HCT116 (cell line): ENCODE results near the gene SNTG2. TPM values are rescaled to one million over a fixed set of nuclear protein-coding genes. Genes with fewer than 3 reads are reported as not detected.

ENCODE experiments used
- ATAC-seq: fragments of 200-7000 bp; cut with Tn5 transposase; 2 replicates; pipeline ENCODE4 v1.9.1; 2020; ENCODE audit warnings: mild to moderate bottlenecking, moderate library complexity
- BruUV-seq: library from RNA; stranded (reverse); fragments of 400-500 nt; replicated peaks from 2 replicates; lab custom pipeline; 2021; lab: Mats Ljungman, UMichigan
- CTCF ChIA-PET: fragments of 300-600 bp; sonication (Branson Sonifier 250); formaldehyde crosslinking; loops from one replicate; lab custom pipeline; 2021; ENCODE audit warnings: antibody characterized with exemption; lab: Charles Lee
- POLR2A ChIA-PET: fragments of 300-600, 350-600 bp; sonication (Branson Sonifier 250); formaldehyde crosslinking; loops from one replicate; lab custom pipeline; 2021; ENCODE audit warnings: antibody characterized with exemption; lab: Charles Lee
- RAD21 ChIA-PET, 2 experiments: fragments of 300-600 bp; sonication (Branson Sonifier 250); formaldehyde crosslinking; loops; one replicate each; lab custom pipeline; 2023; ENCODE audit warnings: low total read pairs in 2 of 2; ENCODE audit not compliant: uncharacterized antibody in 2 of 2, unreplicated experiment in 2 of 2, low non-redundant PET in 1 of 2; lab: Charles Lee
- DNase-seq: peaks from one replicate; pipeline ENCODE4 v3.0.0-alpha.2; 2010; ENCODE audit warnings: low read depth, low spot score
- H2AFZ ChIP-seq: fragments of 200-600 bp; shearing (Covaris generic), sonication (generic); 2 replicates; pipeline ENCODE4 v1.6.1; 2017; ENCODE audit warnings: low read depth, mixed run types, mixed read lengths, antibody characterized with exemption, low read length; ENCODE audit not compliant: poor library complexity, severe bottlenecking
- H3K27ac ChIP-seq: 2 replicates; pipeline ENCODE4 v1.5.1; 2012; ENCODE audit warnings: low read depth, low read length
- H3K27me3 ChIP-seq: fragments of 200-600 bp; sonication (generic); 2 replicates; pipeline ENCODE4 v1.6.1; 2016; ENCODE audit warnings: mixed run types, low read length, mixed read lengths; ENCODE audit not compliant: insufficient read depth
- H3K36me3 ChIP-seq, 2 experiments: fragments of 200-500 bp in 1 of 2; fragments of 200-600 bp in 1 of 2; sonication (Bioruptor generic) in 1 of 2; sonication (generic) in 1 of 2; 2 replicates each; pipeline versions ENCODE4 v1.5.1 to v1.6.1; 2014 to 2016; ENCODE audit warnings: low read length in 2 of 2, inconsistent platforms in 1 of 2, mixed read lengths in 1 of 2, mixed run types in 1 of 2; ENCODE audit not compliant: insufficient read depth in 2 of 2, control insufficient read depth in 1 of 2
- H3K4me1 ChIP-seq, 2 experiments: fragments of 200-600 bp in 1 of 2; sonication (generic) in 1 of 2; 2 replicates each; pipeline versions ENCODE4 v1.5.1 to v1.6.1; 2012 to 2017; ENCODE audit warnings: low read length in 2 of 2, inconsistent platforms in 1 of 2, mild to moderate bottlenecking in 1 of 2, mixed read lengths in 1 of 2, mixed run types in 1 of 2, moderate library complexity in 1 of 2; ENCODE audit not compliant: insufficient read depth in 2 of 2, control insufficient read depth in 1 of 2
- H3K4me2 ChIP-seq: fragments of 200-600 bp; sonication (generic); 2 replicates; pipeline ENCODE4 v1.6.1; 2017; ENCODE audit warnings: mixed run types, low read length, mixed read lengths
- H3K4me3 ChIP-seq, 2 experiments: fragments of 200-600 bp in 1 of 2; sonication (generic) in 1 of 2; replicated peaks in 1 of 2; 2 replicates each; pipeline ENCODE4 v1.5.1; 2011 to 2016; ENCODE audit warnings: low read length in 2 of 2, control low read depth in 1 of 2, low read depth in 1 of 2, mild to moderate bottlenecking in 1 of 2, mixed read lengths in 1 of 2, mixed run types in 1 of 2
- H3K79me2 ChIP-seq: fragments of 200-600 bp; sonication (generic); 2 replicates; pipeline ENCODE4 v1.6.1; 2017; ENCODE audit warnings: mild to moderate bottlenecking, mixed run types, low read length, moderate library complexity, mixed read lengths; ENCODE audit not compliant: insufficient read depth
- H3K9ac ChIP-seq: fragments of 200-600 bp; sonication (generic); 2 replicates; pipeline ENCODE4 v1.6.1; 2016; ENCODE audit warnings: low read length, mixed read lengths
- H3K9me2 ChIP-seq: fragments of 200-600 bp; sonication (generic), shearing (Covaris generic); 2 replicates; pipeline ENCODE4 v1.6.1; 2017; ENCODE audit warnings: mixed run types, mild to moderate bottlenecking, moderate library complexity; ENCODE audit not compliant: insufficient read depth
- H3K9me3 ChIP-seq, 2 experiments: fragments of 200-500 bp in 1 of 2; fragments of 200-600 bp in 1 of 2; sonication (Bioruptor generic) in 1 of 2; sonication (generic) in 1 of 2; 2 replicates each; pipeline ENCODE4 v1.6.1; 2014 to 2017; ENCODE audit warnings: low read length in 2 of 2, mixed read lengths in 2 of 2, inconsistent platforms in 1 of 2, low read depth in 1 of 2, mild to moderate bottlenecking in 1 of 2, mixed run types in 1 of 2, moderate library complexity in 1 of 2; ENCODE audit not compliant: control insufficient read depth in 1 of 2, insufficient read depth in 1 of 2
- H4K20me1 ChIP-seq: fragments of 200-600 bp; sonication (generic), shearing (Covaris generic); 2 replicates; pipeline ENCODE4 v1.6.1; 2017; ENCODE audit warnings: mixed run types, mild to moderate bottlenecking, moderate library complexity; ENCODE audit not compliant: insufficient read depth
- ELF1 ChIP-seq: IDR thresholded peaks from 2 replicates; pipeline ENCODE4 v1.6.1; 2012; ENCODE audit warnings: low read depth, borderline replicate concordance
- EZH2 ChIP-seq: fragments of 200-600 bp; sonication (generic); IDR thresholded peaks from 2 replicates; pipeline ENCODE4 v1.6.1; 2017; ENCODE audit warnings: antibody characterized with exemption, mixed run types
- FOSL1 ChIP-seq: IDR thresholded peaks from 2 replicates; pipeline ENCODE4 v1.6.1; 2012; ENCODE audit warnings: low read depth
- MAX ChIP-seq: IDR thresholded peaks from 2 replicates; pipeline ENCODE4 v1.6.1; 2012
- POLR2A ChIP-seq: IDR thresholded peaks from 2 replicates; pipeline ENCODE4 v1.7.0; 2011; ENCODE audit warnings: borderline replicate concordance; ENCODE audit not compliant: insufficient read depth, insufficient read length; ENCODE audit errors: extremely low read depth
- SIN3A ChIP-seq: IDR thresholded peaks from 2 replicates; pipeline ENCODE4 v1.6.1; 2012; ENCODE audit warnings: low read depth
- SP1 ChIP-seq: IDR thresholded peaks from 2 replicates; pipeline ENCODE4 v1.6.1; 2012; ENCODE audit warnings: low read depth
- TCF7L2 ChIP-seq: IDR thresholded peaks from 2 replicates; pipeline ENCODE4 v1.7.0; 2011; ENCODE audit warnings: borderline replicate concordance, inconsistent platforms; ENCODE audit not compliant: insufficient read depth, insufficient read length; ENCODE audit errors: extremely low read depth
- YY1 ChIP-seq: IDR thresholded peaks from 2 replicates; pipeline ENCODE4 v1.6.1; 2011; ENCODE audit warnings: low read length, low read depth, moderate library complexity, mild to moderate bottlenecking; ENCODE audit not compliant: insufficient replicate concordance; ENCODE audit errors: extremely low read depth
- ZFX ChIP-seq: fragments of 450-650 bp; IDR thresholded peaks from 2 replicates; pipeline ENCODE4 v1.6.1; 2017
- ZNF274 ChIP-seq: fragments of 200-500 bp; sonication (Bioruptor generic); IDR thresholded peaks from 2 replicates; pipeline ENCODE4 v1.6.1; 2014; ENCODE audit warnings: mild to moderate bottlenecking, low read depth, low read length, inconsistent platforms
- intact Hi-C: fragments of 100-400 bp; cut with micrococcal nuclease; formaldehyde crosslinking; loops from 2 replicates; pipeline ENCODE4 v1.10.0; 2022
- total RNA-seq: library from RNA; stranded (reverse); gene quantifications from one replicate; pipeline ENCODE4 v1.2.1, GENCODE V29; 2021; ENCODE audit not compliant: unreplicated experiment
- TF ChIP-seq, protein P1 (sequence below): IDR thresholded peaks from 2 replicates; pipeline ENCODE4 v1.6.1; 2012; ENCODE audit warnings: low read depth
- TF ChIP-seq, protein P2 (sequence below), 3 experiments: fragments of 200-600 bp in 1 of 3; sonication (generic) in 1 of 3; IDR thresholded peaks in 2 of 3; conservative IDR thresholded peaks in 1 of 3; 2 replicates each; pipeline ENCODE4 v1.5.1; 2012 to 2017; ENCODE audit warnings: low read depth in 2 of 3, low read length in 2 of 3, antibody characterized with exemption in 1 of 3, borderline replicate concordance in 1 of 3, control low read depth in 1 of 3, mild to moderate bottlenecking in 1 of 3, mixed read lengths in 1 of 3, mixed run types in 1 of 3, moderate library complexity in 1 of 3; ENCODE audit not compliant: insufficient read depth in 1 of 3
- TF ChIP-seq, protein P3 (sequence below): IDR thresholded peaks from 2 replicates; pipeline ENCODE4 v1.6.1; 2012
- TF ChIP-seq, protein P4 (sequence below): IDR thresholded peaks from 2 replicates; pipeline ENCODE4 v1.6.1; 2011; ENCODE audit warnings: mild to moderate bottlenecking, low read length, moderate library complexity; ENCODE audit not compliant: insufficient replicate concordance; ENCODE audit errors: extremely low read depth

SNTG2 gene
- total RNA-seq, 1 experiment from 2014 or later, result not detected

GRCh38 chr2:1341404-1342120, 390.9 kb downstream of the SNTG2 start:
- Histone ChIP-seq H3K27me3 (0 out of 2 replicates have a peak, but pooled peaks cover 12% of the 10 kb centered on the region), H3K9me2 (no peaks in the 10 kb centered on the region), H3K4me3 (no peak overlapping the region), H2AFZ (no peak overlapping the region), H3K27ac (no peak overlapping the region), H3K36me3 (no peaks in the 10 kb centered on the region), H3K79me2 (no peaks in the 10 kb centered on the region), H3K4me2 (no peak overlapping the region), H3K9me3 (no peaks in the 10 kb centered on the region), H3K9ac (no peak overlapping the region), H4K20me1 (no peaks in the 10 kb centered on the region), H3K4me1 (no peaks in the 10 kb centered on the region)
- POLR2A ChIA-PET, result no interaction called here
- no TSS peak for BruUV-seq
- CTCF ChIA-PET, result no interaction called here
- TF ChIP-seq POLR2A (no peak), SP1 (no peak), YY1 (no peak), ZFX (no peak), MAX (no peak), FOSL1 (no peak), TCF7L2 (no peak), ELF1 (no peak), EZH2 (no peak), SIN3A (no peak), ZNF274 (no peak)
- TF ChIP-seq, protein P1, sequence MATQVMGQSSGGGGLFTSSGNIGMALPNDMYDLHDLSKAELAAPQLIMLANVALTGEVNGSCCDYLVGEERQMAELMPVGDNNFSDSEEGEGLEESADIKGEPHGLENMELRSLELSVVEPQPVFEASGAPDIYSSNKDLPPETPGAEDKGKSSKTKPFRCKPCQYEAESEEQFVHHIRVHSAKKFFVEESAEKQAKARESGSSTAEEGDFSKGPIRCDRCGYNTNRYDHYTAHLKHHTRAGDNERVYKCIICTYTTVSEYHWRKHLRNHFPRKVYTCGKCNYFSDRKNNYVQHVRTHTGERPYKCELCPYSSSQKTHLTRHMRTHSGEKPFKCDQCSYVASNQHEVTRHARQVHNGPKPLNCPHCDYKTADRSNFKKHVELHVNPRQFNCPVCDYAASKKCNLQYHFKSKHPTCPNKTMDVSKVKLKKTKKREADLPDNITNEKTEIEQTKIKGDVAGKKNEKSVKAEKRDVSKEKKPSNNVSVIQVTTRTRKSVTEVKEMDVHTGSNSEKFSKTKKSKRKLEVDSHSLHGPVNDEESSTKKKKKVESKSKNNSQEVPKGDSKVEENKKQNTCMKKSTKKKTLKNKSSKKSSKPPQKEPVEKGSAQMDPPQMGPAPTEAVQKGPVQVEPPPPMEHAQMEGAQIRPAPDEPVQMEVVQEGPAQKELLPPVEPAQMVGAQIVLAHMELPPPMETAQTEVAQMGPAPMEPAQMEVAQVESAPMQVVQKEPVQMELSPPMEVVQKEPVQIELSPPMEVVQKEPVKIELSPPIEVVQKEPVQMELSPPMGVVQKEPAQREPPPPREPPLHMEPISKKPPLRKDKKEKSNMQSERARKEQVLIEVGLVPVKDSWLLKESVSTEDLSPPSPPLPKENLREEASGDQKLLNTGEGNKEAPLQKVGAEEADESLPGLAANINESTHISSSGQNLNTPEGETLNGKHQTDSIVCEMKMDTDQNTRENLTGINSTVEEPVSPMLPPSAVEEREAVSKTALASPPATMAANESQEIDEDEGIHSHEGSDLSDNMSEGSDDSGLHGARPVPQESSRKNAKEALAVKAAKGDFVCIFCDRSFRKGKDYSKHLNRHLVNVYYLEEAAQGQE, result no peak
- TF ChIP-seq, protein P2, sequence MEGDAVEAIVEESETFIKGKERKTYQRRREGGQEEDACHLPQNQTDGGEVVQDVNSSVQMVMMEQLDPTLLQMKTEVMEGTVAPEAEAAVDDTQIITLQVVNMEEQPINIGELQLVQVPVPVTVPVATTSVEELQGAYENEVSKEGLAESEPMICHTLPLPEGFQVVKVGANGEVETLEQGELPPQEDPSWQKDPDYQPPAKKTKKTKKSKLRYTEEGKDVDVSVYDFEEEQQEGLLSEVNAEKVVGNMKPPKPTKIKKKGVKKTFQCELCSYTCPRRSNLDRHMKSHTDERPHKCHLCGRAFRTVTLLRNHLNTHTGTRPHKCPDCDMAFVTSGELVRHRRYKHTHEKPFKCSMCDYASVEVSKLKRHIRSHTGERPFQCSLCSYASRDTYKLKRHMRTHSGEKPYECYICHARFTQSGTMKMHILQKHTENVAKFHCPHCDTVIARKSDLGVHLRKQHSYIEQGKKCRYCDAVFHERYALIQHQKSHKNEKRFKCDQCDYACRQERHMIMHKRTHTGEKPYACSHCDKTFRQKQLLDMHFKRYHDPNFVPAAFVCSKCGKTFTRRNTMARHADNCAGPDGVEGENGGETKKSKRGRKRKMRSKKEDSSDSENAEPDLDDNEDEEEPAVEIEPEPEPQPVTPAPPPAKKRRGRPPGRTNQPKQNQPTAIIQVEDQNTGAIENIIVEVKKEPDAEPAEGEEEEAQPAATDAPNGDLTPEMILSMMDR (IDR thresholded peaks at IDR 0.05 in 2 of 3, conservative IDR thresholded peaks at IDR 0.05 in 1 of 3; ENCODE audit: borderline replicate concordance in 1 of 3, insufficient read depth in 1 of 3, low read depth in 2 of 3, low read length in 2 of 3), result no peak
- TF ChIP-seq, protein P3, sequence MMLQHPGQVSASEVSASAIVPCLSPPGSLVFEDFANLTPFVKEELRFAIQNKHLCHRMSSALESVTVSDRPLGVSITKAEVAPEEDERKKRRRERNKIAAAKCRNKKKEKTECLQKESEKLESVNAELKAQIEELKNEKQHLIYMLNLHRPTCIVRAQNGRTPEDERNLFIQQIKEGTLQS, result no peak
- TF ChIP-seq, protein P4, sequence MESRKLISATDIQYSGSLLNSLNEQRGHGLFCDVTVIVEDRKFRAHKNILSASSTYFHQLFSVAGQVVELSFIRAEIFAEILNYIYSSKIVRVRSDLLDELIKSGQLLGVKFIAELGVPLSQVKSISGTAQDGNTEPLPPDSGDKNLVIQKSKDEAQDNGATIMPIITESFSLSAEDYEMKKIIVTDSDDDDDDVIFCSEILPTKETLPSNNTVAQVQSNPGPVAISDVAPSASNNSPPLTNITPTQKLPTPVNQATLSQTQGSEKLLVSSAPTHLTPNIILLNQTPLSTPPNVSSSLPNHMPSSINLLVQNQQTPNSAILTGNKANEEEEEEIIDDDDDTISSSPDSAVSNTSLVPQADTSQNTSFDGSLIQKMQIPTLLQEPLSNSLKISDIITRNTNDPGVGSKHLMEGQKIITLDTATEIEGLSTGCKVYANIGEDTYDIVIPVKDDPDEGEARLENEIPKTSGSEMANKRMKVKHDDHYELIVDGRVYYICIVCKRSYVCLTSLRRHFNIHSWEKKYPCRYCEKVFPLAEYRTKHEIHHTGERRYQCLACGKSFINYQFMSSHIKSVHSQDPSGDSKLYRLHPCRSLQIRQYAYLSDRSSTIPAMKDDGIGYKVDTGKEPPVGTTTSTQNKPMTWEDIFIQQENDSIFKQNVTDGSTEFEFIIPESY, result no peak
- intact Hi-C loops, result no loop called here
- no peak for DNase-seq
- RAD21 ChIA-PET, result no interaction called here
- no peak for ATAC-seq
